ENCODE results near the gene SCN8A. TPM values are rescaled to one million over a fixed set of nuclear protein-coding genes. Genes with fewer than 3 reads are reported as not detected.
"Not testable (repeated sequence)": the region's sequence is repeated elsewhere in the genome, so short reads cannot be mapped to it uniquely, and the experiment has no call there.

The SCN8A gene
- total RNA-seq, 1 experiment from 2014 or later, result 4.3 TPM

DNA sequence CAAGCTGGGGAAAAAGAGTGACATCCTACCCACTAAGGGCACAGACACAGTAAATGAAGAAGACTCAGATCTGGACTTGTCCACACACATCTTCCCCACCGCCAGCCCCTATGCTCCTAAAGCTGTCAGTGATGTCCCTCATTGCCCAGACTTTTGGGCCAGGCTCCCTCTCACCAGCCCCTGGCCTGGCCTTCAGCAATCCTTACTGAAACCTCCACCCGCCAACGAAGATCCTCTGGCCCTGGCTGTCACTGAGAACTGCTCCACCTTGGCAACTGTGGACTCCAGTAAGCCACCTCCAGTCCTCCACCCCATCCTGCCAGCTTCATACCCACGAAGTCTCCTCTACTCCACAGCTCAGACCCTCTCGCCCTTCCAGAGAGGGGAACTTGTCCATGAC lies 234.2 kb downstream of the SCN8A start:
- Histone ChIP-seq H3K4me1 (replicated peaks) (peaks cover 10% of the 10 kb centered on the region), H3K27me3 (replicated peaks) (no peaks in the 10 kb centered on the region), H3K4me3 (no peak overlapping the region), H3K36me3 (no peaks in the 10 kb centered on the region), H3K9me3 (replicated peaks) (no peaks in the 10 kb centered on the region), H3K27ac (no peak overlapping the region)
- DNase-seq (ENCODE audit: low read depth in 1 of 2, low spot score in 2 of 2), result no peak

DNA sequence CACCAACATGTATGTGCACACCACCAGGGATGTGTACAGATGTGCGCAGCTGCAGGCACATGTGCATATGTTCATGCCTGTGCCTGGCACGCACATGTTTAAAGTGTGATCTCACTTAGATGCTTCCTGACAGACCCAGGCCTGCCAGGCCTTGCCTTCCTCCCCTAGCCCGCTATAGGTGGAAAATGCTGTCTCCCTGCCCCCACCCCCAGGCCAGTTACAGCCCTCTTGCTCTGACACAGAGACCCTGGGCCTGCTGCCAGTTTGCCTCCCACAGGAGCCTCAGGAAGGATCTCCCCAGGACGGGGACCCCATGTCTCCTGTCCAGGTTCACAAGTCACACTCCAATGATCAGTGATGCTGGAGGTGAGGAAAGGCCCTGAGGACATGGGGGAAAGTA lies 235.8 kb downstream of the SCN8A start:
- H3K36me3 ChIP-seq, result no peaks in the 10 kb centered on the region
- 0 out of 2 replicates have a peak, but pooled peaks cover 3% of the 10 kb centered on the region for H3K27me3 ChIP-seq (replicated peaks)
- H3K9me3 ChIP-seq (replicated peaks), result no peaks in the 10 kb centered on the region
- H3K4me1 ChIP-seq (replicated peaks), result no peaks in the 10 kb centered on the region
- DNase-seq (ENCODE audit: low read depth in 1 of 2, low spot score in 2 of 2), result no peak
- no peak overlapping the region for H3K4me3 ChIP-seq
- no peak overlapping the region for H3K27ac ChIP-seq

DNA sequence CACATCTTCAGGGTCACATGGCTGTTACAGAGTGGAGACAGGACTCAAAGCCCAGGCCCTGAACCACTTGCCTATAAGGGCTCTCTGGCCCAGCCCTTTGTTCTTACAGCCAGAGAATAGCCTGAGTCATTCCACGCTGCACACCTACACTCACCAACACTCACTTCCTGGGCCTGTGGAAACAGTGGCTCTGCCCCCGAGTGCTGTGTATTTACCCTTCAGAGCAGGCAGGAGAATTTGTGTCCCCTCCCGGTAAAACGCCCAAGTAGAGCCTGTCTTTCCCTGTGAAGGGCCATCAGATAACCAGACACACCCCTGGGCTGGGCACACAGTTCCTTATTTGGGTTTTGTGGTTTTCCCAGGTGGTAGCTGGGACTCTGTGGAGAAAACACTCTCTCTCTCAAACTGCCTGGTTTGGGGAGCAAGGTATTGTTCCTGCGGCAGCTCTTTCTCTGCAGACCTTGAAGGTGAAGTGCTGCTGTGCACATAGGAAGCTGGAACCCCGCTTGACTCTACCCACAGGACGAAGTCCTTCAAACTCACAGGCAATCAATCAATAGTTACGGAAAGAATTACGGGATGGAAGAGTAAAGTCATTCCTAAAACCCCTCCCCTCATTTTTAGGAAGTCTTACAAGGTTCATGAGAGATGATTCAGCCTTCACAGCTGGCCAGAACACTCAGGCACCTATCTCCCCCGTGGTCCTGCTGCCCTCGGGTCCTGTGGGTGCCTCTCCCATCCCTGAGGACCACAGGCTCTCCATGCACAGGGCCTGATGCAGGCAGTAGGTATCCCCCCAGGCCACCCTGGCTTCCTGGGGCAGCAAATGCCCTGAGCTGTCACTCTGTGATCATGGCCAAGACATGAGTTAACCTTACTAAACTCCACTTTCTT lies 237.1 kb downstream of the SCN8A start:
- H3K27me3 ChIP-seq (replicated peaks), result 0 out of 2 replicates have a peak, but pooled peaks cover 9% of the 10 kb centered on the region
- no peak overlapping the region for H3K27ac ChIP-seq
- DNase-seq (ENCODE audit: low read depth in 1 of 2, low spot score in 2 of 2), result no peak

DNA sequence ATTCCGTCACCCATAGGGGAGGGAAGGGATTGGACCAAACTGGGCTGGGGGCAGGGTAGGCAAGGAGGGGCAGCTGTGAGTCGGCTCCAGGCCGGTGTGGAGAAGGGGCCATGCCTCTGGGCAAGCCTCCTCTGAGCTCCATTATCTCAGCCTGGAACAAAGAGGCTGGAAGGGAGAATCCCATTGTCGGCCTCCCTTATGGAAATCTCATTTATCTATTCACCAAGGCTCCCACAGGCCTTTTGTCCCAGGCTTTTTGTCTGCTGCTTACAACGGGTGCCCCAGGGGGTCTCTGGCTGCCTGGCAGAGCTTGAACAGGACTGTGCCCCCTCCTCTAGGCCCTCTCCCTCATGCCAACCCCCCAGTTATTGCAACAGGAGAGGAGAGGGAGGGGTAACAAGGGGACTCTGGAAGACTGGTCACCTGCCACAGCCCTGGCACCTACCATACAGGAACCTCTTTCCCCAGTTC lies 238.0 kb downstream of the SCN8A start:
- no peak for DNase-seq (ENCODE audit: low read depth in 1 of 2, low spot score in 2 of 2)
- Histone ChIP-seq H3K27ac (no peak overlapping the region), H3K36me3 (no peaks in the 10 kb centered on the region), H3K4me1 (replicated peaks) (no peaks in the 10 kb centered on the region), H3K4me3 (no peak overlapping the region), H3K9me3 (replicated peaks) (no peaks in the 10 kb centered on the region), H3K27me3 (replicated peaks) (0 out of 2 replicates have a peak, but pooled peaks cover 9% of the 10 kb centered on the region)

More for the DNA sequence above, 237.1 kb downstream of the SCN8A start:
- Histone ChIP-seq H3K4me1 (replicated peaks) (no peaks in the 10 kb centered on the region), H3K36me3 (no peaks in the 10 kb centered on the region), H3K4me3 (no peak overlapping the region), H3K9me3 (replicated peaks) (no peaks in the 10 kb centered on the region)

DNA sequence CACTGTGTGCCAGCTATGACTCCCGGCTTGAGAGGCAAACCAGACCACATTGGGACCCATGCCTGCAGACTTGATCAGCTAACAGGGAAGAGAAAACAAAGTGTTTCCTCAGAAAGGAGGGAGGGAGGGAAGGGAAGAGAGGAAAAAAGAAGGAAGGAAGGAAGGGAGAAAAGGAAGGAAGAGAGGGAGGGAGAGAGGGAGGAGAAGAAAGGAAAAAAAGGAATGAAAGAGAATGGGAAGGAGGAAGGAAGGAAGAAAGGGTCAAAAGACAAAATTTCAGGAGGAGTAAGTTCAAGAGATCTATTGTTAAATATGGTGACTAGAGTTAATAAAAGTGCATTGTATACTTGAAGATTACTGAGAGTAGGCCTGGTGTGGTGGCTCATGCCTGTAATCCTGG lies 238.6 kb downstream of the SCN8A start:
- no peak for DNase-seq (ENCODE audit: low read depth in 1 of 2, low spot score in 2 of 2)
- no peaks in the 10 kb centered on the region for H3K9me3 ChIP-seq (replicated peaks)
- no peak overlapping the region for H3K4me3 ChIP-seq
- no peak overlapping the region for H3K27ac ChIP-seq
- no peaks in the 10 kb centered on the region for H3K36me3 ChIP-seq
- H3K4me1 ChIP-seq (replicated peaks), result no peaks in the 10 kb centered on the region
- H3K27me3 ChIP-seq (replicated peaks), result 0 out of 2 replicates have a peak, but pooled peaks cover 9% of the 10 kb centered on the region

DNA sequence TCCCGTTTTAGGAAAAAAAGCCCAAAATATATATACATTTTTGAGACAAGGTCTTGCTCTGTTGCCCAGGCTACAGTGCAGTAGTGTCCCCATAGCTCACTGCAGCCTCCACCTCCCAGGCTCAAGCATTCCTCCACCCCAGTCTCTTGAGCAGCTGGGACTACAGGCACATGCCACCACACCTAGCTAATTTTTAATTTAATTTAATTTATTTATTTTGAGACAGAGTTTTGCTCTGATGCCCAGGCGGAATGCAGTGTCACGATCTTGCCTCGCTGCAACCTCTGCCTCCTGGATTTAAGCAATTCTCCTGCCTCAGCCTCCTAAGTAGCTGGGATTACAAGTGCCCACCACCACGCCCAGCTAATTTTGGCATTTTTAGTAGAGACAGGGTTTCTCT lies 240.8 kb downstream of the SCN8A start:
- H3K27me3 ChIP-seq (replicated peaks); H3K9me3 ChIP-seq (replicated peaks); H3K4me3 ChIP-seq; H3K4me1 ChIP-seq (replicated peaks); H3K36me3 ChIP-seq; H3K27ac ChIP-seq; DNase-seq (ENCODE audit: low read depth in 1 of 2, low spot score in 2 of 2): not testable (repeated sequence)

DNA sequence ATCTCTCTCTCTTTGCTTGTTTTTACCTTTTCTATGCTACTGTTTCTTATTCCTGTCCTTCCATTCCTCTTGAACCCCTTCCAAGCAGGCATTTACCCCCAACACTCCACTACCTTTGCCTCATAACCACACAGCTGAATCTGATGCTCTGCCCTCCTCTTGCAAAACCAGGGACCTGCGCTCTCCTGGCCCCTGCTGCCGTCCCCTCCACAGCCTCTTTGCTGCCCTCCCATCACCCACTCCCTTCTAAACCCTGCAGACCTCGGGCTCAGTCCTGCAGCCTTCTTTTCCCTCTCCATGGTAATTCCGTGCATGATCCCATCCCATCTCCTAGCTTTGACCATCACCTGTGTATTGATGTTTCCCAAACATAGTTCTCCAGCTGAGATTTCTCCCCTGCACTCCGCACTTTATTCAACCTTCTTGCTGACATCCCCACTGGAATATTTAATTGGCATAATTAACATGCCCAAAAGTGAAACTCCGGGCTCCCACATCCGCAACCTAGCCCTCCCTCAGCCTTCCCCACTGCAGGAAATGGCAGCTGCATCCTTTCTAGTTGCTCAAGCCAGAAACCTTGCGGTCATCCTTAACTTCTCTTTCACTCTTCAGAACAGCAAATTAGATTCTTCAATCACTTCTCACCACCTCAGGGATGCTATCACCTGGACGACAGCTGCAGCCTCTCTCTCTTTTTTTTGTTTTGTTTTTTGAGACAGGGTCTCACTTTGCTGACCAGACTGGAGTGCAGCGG lies 241.5 kb downstream of the SCN8A start:
- Histone ChIP-seq H3K36me3 (no peaks in the 10 kb centered on the region), H3K4me3 (no peak overlapping the region), H3K27me3 (replicated peaks) (peaks cover 9% of the 10 kb centered on the region; the same call in 1 of the 2 replicates), H3K4me1 (replicated peaks) (no peaks in the 10 kb centered on the region), H3K27ac (no peak overlapping the region), H3K9me3 (replicated peaks) (no peaks in the 10 kb centered on the region)
- no peak for DNase-seq (ENCODE audit: low read depth in 1 of 2, low spot score in 2 of 2)

DNA sequence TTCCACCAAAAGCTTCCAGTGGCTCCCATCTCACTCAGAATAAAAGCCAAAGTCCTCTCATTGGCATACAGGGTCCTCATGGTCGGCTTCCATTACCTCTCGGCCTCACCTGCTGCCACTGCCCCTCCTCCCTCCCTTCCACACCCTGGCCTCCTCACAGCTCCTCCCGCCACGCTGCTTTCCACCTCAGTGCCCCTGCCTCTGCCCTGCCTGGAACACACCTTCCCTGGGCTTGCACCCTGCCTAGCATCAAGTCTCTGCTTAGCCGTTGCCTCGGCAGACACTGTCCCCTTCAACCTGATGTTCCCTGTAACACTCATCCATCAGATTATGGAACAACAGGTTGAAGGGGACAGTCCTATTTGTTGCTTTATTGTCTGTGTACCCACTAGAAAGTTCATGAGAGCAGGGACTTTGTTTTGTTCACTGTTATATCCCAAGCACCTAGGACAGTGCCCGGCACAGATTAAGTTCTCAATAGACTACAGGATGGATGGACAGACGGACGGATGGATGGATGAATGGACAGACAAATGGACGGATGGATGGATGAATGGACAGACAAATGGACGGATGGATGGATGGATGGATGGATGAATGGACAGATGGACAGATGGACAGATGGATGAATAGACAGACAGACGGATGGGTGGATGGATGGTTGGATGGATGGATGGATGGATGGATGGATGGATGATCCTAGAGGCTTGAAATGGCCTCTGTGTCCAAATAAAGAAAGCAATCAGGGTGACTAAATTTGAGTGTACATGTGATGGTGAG lies 242.6 kb downstream of the SCN8A start:
- no peaks in the 10 kb centered on the region for H3K36me3 ChIP-seq
- no peak overlapping the region for H3K27ac ChIP-seq
- peaks cover 15% of the 10 kb centered on the region; the same call in 1 of the 2 replicates for H3K27me3 ChIP-seq (replicated peaks)
- no peak for DNase-seq (ENCODE audit: low read depth in 1 of 2, low spot score in 2 of 2)
- no peak overlapping the region for H3K4me3 ChIP-seq
- no peaks in the 10 kb centered on the region for H3K9me3 ChIP-seq (replicated peaks)
- H3K4me1 ChIP-seq (replicated peaks), result no peaks in the 10 kb centered on the region

DNA sequence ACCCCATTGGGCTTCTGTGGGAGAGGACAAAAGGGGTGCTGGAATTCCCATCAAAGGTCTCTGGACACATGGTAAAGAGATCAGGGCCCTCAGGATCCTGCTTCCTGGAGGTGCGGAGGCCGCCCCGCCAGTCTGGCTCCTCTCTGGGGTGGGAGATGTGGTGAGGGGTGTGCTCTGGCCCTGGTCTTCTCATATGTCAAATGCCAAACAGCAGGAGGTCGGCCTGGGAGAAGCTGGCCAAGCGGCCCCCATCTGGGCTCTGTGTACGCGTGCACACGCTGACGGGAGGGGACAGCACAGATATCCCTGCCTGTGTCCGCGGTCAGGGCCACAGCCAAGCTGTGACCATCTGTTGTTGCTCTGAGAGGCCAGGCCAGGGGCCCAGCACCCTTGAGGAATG lies 243.4 kb downstream of the SCN8A start:
- DNase-seq (ENCODE audit: low read depth in 1 of 2, low spot score in 2 of 2), result no peak
- no peaks in the 10 kb centered on the region for H3K36me3 ChIP-seq
- peaks cover 17% of the 10 kb centered on the region for H3K27me3 ChIP-seq (replicated peaks)
- no peak overlapping the region for H3K27ac ChIP-seq
- H3K9me3 ChIP-seq (replicated peaks), result no peaks in the 10 kb centered on the region
- no peak overlapping the region for H3K4me3 ChIP-seq
- no peaks in the 10 kb centered on the region for H3K4me1 ChIP-seq (replicated peaks)

DNA sequence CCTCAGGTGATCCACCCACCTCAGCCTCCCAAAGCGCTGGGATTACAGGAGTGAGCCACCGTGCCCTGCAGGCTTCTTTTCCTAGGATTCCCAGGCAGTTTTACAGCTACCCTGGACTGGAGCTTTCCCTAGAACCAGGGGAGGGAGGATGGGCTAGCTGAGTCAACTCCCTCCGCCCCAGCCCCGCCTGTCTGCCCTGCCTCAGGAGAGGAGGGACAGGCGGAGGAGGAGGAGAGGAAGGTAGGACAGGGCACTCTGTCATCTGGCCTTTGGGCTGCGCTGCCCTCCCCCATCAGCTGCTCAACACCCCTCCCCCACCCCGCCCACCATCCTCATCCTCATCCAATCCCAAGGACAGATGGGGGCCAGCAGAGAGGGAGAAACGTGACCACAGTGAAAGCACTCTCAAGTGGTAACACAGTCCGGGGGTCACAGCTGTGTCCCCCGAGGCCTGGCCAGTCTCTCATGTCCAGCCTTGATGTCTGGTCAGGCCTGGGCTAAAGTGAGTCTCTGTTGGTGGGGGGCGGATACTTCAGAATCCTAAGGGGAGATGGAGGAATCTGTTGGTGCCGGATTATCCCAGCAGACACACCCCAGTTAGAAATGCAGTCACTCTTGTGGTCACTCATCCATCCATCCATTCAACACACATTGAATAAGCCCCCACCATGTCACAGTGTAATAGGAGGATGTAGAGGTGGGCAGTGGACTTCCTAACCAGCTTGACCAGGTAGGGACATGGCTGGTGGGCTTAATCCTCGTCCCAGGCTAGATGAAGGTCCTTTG lies 245.2 kb downstream of the SCN8A start:
- Histone ChIP-seq H3K36me3 (no peaks in the 10 kb centered on the region), H3K4me1 (replicated peaks) (no peaks in the 10 kb centered on the region), H3K9me3 (replicated peaks) (no peaks in the 10 kb centered on the region), H3K4me3 (no peak overlapping the region), H3K27me3 (replicated peaks) (peaks cover 25% of the 10 kb centered on the region), H3K27ac (no peak overlapping the region)
- no peak for DNase-seq (ENCODE audit: low read depth in 1 of 2, low spot score in 2 of 2)

DNA sequence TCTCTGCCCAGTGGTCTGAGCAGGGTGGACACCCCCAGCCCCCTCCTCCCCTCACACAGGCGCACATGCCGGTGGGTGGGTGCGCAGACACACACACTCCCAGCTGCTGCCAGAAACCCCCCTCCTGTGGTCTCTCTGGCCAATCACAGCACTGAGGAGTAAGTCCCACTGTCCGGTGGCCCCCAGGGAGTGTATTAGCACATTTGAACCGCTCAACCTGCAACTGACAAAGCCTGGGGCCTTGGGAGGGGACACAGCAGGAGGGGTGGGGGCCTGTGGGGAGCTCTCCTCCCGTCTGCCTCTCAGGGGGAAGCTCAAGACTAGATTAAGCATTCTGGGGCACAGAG lies 245.8 kb downstream of the SCN8A start:
- Histone ChIP-seq H3K9me3 (replicated peaks) (no peaks in the 10 kb centered on the region), H3K27me3 (replicated peaks) (peaks cover 26% of the 10 kb centered on the region), H3K4me1 (replicated peaks) (no peaks in the 10 kb centered on the region), H3K27ac (no peak overlapping the region), H3K36me3 (no peaks in the 10 kb centered on the region), H3K4me3 (no peak overlapping the region)
- no peak for DNase-seq (ENCODE audit: low read depth in 1 of 2, low spot score in 2 of 2)

DNA sequence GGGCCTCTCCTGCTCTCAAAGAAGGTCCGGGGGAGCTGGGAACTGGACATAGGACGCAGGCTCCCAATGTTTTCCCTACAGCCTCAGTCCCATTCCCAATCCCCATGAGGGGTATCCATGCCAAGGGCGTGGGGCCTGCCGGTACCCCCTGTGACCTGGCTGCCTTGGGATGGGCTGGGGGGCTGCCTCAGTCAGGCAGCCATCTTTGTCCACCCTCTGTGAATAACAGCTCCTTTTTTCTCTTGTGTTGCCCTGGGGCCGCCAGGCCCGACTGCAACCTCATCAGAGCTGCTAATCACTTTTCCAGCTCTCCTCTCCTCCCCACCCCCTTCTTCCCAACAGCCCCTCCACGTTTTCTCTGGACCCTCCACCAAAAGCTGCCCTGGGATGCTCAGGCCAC lies 246.3 kb downstream of the SCN8A start:
- peaks cover 26% of the 10 kb centered on the region for H3K27me3 ChIP-seq (replicated peaks)
- no peaks in the 10 kb centered on the region for H3K4me1 ChIP-seq (replicated peaks)
- H3K9me3 ChIP-seq (replicated peaks), result no peaks in the 10 kb centered on the region
- no peak overlapping the region for H3K27ac ChIP-seq
- H3K4me3 ChIP-seq, result no peak overlapping the region
- DNase-seq (ENCODE audit: low read depth in 1 of 2, low spot score in 2 of 2), result no peak
- no peaks in the 10 kb centered on the region for H3K36me3 ChIP-seq

DNA sequence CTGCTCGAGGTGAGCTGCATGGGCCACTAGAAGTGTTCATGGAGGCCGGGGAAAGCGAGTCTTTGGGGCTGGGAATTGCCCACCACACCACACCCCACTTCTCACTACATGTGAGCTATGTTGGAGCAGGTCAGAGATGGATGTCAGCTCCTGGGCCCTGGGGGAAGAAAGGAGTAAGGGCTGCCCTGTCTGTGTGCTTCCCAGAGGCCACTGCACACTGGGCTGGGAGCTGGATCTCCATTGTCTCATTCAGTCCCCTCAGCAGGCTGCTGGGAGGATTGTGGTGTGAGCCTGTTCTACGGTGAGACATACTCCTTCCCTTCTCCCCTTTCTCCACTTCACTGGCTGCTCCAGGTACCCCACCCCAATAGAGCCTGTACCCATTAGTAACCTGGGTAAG lies 247.0 kb downstream of the SCN8A start:
- Histone ChIP-seq H3K27me3 (replicated peaks) (peaks cover 27% of the 10 kb centered on the region), H3K4me3 (no peak overlapping the region), H3K36me3 (no peaks in the 10 kb centered on the region), H3K9me3 (replicated peaks) (no peaks in the 10 kb centered on the region), H3K27ac (no peak overlapping the region), H3K4me1 (replicated peaks) (no peaks in the 10 kb centered on the region)
- DNase-seq (ENCODE audit: low read depth in 1 of 2, low spot score in 2 of 2), result no peak
